ENCODE data around the gene C10orf143. TPM values are rescaled to one million over a fixed set of nuclear protein-coding genes. Genes with fewer than 3 reads are reported as not detected.
"Not testable (repeated sequence)": the region's sequence is repeated elsewhere in the genome, so short reads cannot be mapped to it uniquely, and the experiment has no call there.

The C10orf143 gene
- total RNA-seq, 4 donors from 2014 or later: 1.1 to 8.5 (median 4.5) TPM

GRCh38 chr10:130111113-130111851 lies 652 bp upstream of the C10orf143 start:
- H3K9me3 ChIP-seq: no peaks in the 10 kb centered on the region
- DNase-seq (ENCODE audit: low spot score in 2 of 2): peak; percentile 98 to 99
- no peaks in the 10 kb centered on the region for H3K27me3 ChIP-seq
- WGBS: 2% methylated on average over 14 of the region's 49 CpGs
- no peaks in the 10 kb centered on the region for H3K36me3 ChIP-seq
- TF ChIP-seq POLR2A (IDR thresholded peaks at IDR 0.05): peak in 1 of 2 donors; percentile 77
- TF ChIP-seq POLR2AphosphoS5 (IDR thresholded peaks at IDR 0.05): peak in 1 of 3 donors; percentile 35
- TF ChIP-seq EP300 (IDR thresholded peaks at IDR 0.05): no peak
- no peak for TF ChIP-seq CTCF (IDR thresholded peaks at IDR 0.05)
- H3K27ac ChIP-seq: peak overlapping the region; percentile 95
- H3K4me1 ChIP-seq: peaks cover 28% of the 10 kb centered on the region
- peak overlapping the region; percentile 89 for H3K4me3 ChIP-seq

GRCh38 chr10:130109796-130110245 lies 809 bp downstream of the C10orf143 start:
- no peaks in the 10 kb centered on the region for H3K27me3 ChIP-seq
- TF ChIP-seq EP300 (IDR thresholded peaks at IDR 0.05) (no peak), POLR2A (IDR thresholded peaks at IDR 0.05) (no peak), CTCF (IDR thresholded peaks at IDR 0.05) (peak; percentile 74 to 84), POLR2AphosphoS5 (IDR thresholded peaks at IDR 0.05) (no peak)
- H3K9me3 ChIP-seq: no peaks in the 10 kb centered on the region
- H3K36me3 ChIP-seq: peaks cover 8% of the 10 kb centered on the region
- peaks cover 28% of the 10 kb centered on the region for H3K4me1 ChIP-seq
- peak overlapping the region; percentile 89 for H3K4me3 ChIP-seq
- DNase-seq (ENCODE audit: low spot score in 2 of 2): peak; percentile 78 to 83
- 1% methylated on average over 9 of the region's 9 CpGs for WGBS
- H3K27ac ChIP-seq: peak overlapping the region; percentile 95

DNA sequence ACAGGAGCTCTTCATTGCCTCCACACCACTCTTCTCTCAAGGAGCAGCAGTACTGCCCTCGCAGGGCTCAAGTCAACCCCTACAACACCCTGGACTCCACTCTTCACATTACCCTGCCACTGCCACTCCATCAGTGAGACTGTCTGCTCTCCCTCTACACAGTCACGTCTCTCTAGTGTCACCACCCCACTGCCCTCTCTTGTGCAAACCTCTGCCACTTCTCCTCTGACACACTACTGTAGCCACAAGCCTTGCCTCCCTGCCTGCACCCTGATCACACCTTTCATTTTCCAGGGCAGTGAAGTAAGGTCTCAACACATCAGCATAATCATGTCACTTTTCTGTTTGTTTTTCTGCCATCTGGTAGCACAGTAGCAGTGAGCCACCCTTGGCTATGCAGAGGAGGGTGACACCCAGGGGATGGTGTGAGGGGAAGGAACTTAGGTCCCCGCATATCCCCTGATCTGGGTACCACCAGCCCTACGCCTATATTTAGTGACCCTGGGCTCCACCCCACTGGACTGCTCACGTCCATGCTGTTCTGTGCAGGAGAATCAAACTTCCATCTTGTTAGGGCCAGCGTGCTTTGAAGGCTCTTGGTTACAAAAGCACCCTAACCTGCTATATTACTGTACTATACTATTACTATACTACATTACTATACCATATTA lies 1.6 kb downstream of the C10orf143 start:
- peak overlapping the region; percentile 89 for H3K4me3 ChIP-seq

GRCh38 chr10:130108146-130108545 lies 2.5 kb downstream of the C10orf143 start:
- not testable (repeated sequence) for H3K27me3 ChIP-seq; H3K27ac ChIP-seq; H3K4me3 ChIP-seq; H3K9me3 ChIP-seq; H3K36me3 ChIP-seq; DNase-seq (ENCODE audit: low spot score in 2 of 2)
- WGBS: 69% methylated on average over 8 of the region's 8 CpGs
- H3K4me1 ChIP-seq: peaks cover 28% of the 10 kb centered on the region

More for the DNA sequence above, 1.6 kb downstream of the C10orf143 start:
- Histone ChIP-seq H3K4me1 (peaks cover 28% of the 10 kb centered on the region), H3K36me3 (peaks cover 8% of the 10 kb centered on the region), H3K27ac (no peak overlapping the region), H3K9me3 (no peaks in the 10 kb centered on the region), H3K27me3 (no peaks in the 10 kb centered on the region)
- TF ChIP-seq POLR2A (IDR thresholded peaks at IDR 0.05) (no peak), EP300 (IDR thresholded peaks at IDR 0.05) (no peak), CTCF (IDR thresholded peaks at IDR 0.05) (no peak), POLR2AphosphoS5 (IDR thresholded peaks at IDR 0.05) (no peak)
- 53% methylated on average over 6 of the region's 6 CpGs for WGBS
- DNase-seq (ENCODE audit: low spot score in 2 of 2): peak in 1 of 2 donors; percentile 58

- no peaks in the 10 kb centered on the region for H3K9me3 ChIP-seq
- peaks cover 14% of the 10 kb centered on the region for H3K4me1 ChIP-seq
- H3K27me3 ChIP-seq: no peaks in the 10 kb centered on the region
- peaks cover 8% of the 10 kb centered on the region for H3K36me3 ChIP-seq
- no peak for TF ChIP-seq CTCF (IDR thresholded peaks at IDR 0.05)
- TF ChIP-seq POLR2A (IDR thresholded peaks at IDR 0.05): no peak
- TF ChIP-seq EP300 (IDR thresholded peaks at IDR 0.05): no peak
- no peak for TF ChIP-seq POLR2AphosphoS5 (IDR thresholded peaks at IDR 0.05)
- H3K4me3 ChIP-seq: no peak overlapping the region
- DNase-seq (ENCODE audit: low spot score in 2 of 2): no peak
- 92% methylated on average over 20 of the region's 24 CpGs for WGBS
- no peak overlapping the region for H3K27ac ChIP-seq
Observed at GRCh38 chr10:130105724-130106123, 4.9 kb downstream of the C10orf143 start.
